Activated T-helper 1 cell treated with anti-CD3 and anti-CD28 coated beads, Interleukin-12 subunit alpha, Interleukin-12 subunit beta, Interleukin-2, Interleukin-4 antibody, amounts not matched to agents 30 ng/mL and 10 ng/mL and 1 ng/mL, durations not matched to agents 14 hours and 24 hours and 36 hours (primary cell): Measurements from ENCODE around the gene MB21D2. TPM values are rescaled to one million over a fixed set of nuclear protein-coding genes. Genes with fewer than 3 reads are reported as not detected.

Experiments
- DNase-seq: peaks from one replicate; pipeline ENCODE4 v3.0.0; 2021; ENCODE audit warnings: low spot score
- H3K27ac Mint-ChIP-seq: one replicate; pipeline ENCODE4 v1.8.0; 2021; ENCODE audit warnings: mild to moderate bottlenecking, mixed read lengths
- H3K27me3 Mint-ChIP-seq: one replicate; pipeline ENCODE4 v1.8.0; 2022; ENCODE audit warnings: mild to moderate bottlenecking, moderate library complexity, mixed read lengths; ENCODE audit not compliant: insufficient read depth
- H3K36me3 Mint-ChIP-seq: one replicate; pipeline ENCODE4 v1.8.0; 2021; ENCODE audit warnings: low read depth, mixed read lengths
- H3K4me1 Mint-ChIP-seq: one replicate; pipeline ENCODE4 v1.8.0; 2021; ENCODE audit warnings: low read depth, mixed read lengths
- H3K4me3 Mint-ChIP-seq: one replicate; pipeline ENCODE4 v1.8.0; 2021; ENCODE audit warnings: mild to moderate bottlenecking, moderate library complexity, mixed read lengths
- H3K9me3 Mint-ChIP-seq: one replicate; pipeline ENCODE4 v1.8.0; 2021; ENCODE audit warnings: mixed read lengths
- intact Hi-C: fragments of 100-400 bp; cut with micrococcal nuclease; formaldehyde crosslinking; loops from one replicate; pipeline ENCODE4 v1.15.1; 2024
- total RNA-seq: library from RNA; stranded (reverse); gene quantifications from 2 replicates; pipeline ENCODE4 v1.2.3, GENCODE V29; 2022

MB21D2 gene
- total RNA-seq, 1 donor from 2014 or later, result 18.0 TPM

- H3K27ac Mint-ChIP-seq, result peak overlapping the region; percentile 43
- peaks cover 11% of the 10 kb centered on the region for H3K9me3 Mint-ChIP-seq
- no peaks in the 10 kb centered on the region for H3K27me3 Mint-ChIP-seq
- H3K4me1 Mint-ChIP-seq, result peaks cover 71% of the 10 kb centered on the region
- no peak overlapping the region for H3K4me3 Mint-ChIP-seq
- DNase-seq, result no peak
- intact Hi-C loops, result no loop called here
- peaks cover 64% of the 10 kb centered on the region for H3K36me3 Mint-ChIP-seq
These were observed 15.1 kb downstream of the MB21D2 start for GRCh38 chr3:192902549-192902948.

GRCh38 chr3:192901435-192901834 is 16.2 kb downstream of the MB21D2 start:
- peaks cover 59% of the 10 kb centered on the region for H3K36me3 Mint-ChIP-seq
- peaks cover 71% of the 10 kb centered on the region for H3K4me1 Mint-ChIP-seq
- H3K27ac Mint-ChIP-seq, result no peak overlapping the region
- H3K4me3 Mint-ChIP-seq, result no peak overlapping the region
- H3K9me3 Mint-ChIP-seq, result peaks cover 11% of the 10 kb centered on the region
- no peak for DNase-seq
- intact Hi-C loops, result no loop called here
- H3K27me3 Mint-ChIP-seq, result no peaks in the 10 kb centered on the region

GRCh38 chr3:192899540-192899982 is 18.1 kb downstream of the MB21D2 start:
- H3K4me1 Mint-ChIP-seq, result peaks cover 74% of the 10 kb centered on the region
- peak overlapping the region; percentile 41 for H3K4me3 Mint-ChIP-seq
- peaks cover 56% of the 10 kb centered on the region for H3K36me3 Mint-ChIP-seq
- H3K27ac Mint-ChIP-seq, result peak overlapping the region; percentile 79
- intact Hi-C loops, result loop anchor here (1.0 to 10.0 kb wide), 7 partner anchors 8 to 1238 kb away; partner anchors contain the start of genes HES1 and MB21D2
- no peaks in the 10 kb centered on the region for H3K27me3 Mint-ChIP-seq
- DNase-seq, result no peak
- peaks cover 11% of the 10 kb centered on the region for H3K9me3 Mint-ChIP-seq

GRCh38 chr3:192897005-192897404 is 20.7 kb downstream of the MB21D2 start:
- Mint-ChIP-seq H3K27me3 (no peaks in the 10 kb centered on the region), H3K4me1 (peaks cover 87% of the 10 kb centered on the region), H3K9me3 (peaks cover 4% of the 10 kb centered on the region), H3K4me3 (peak overlapping the region; percentile 49), H3K36me3 (peaks cover 39% of the 10 kb centered on the region), H3K27ac (peak overlapping the region; percentile 74)
- DNase-seq, result no peak
- intact Hi-C loops, result loop anchor here (5.0 to 10.0 kb wide), 2 partner anchors 1068 to 1240 kb away; partner anchors contain the start of gene HES1

- H3K9me3 Mint-ChIP-seq, result peaks cover 4% of the 10 kb centered on the region
- no peaks in the 10 kb centered on the region for H3K27me3 Mint-ChIP-seq
- H3K27ac Mint-ChIP-seq, result peak overlapping the region; percentile 64
- H3K36me3 Mint-ChIP-seq, result peaks cover 36% of the 10 kb centered on the region
- H3K4me3 Mint-ChIP-seq, result peak overlapping the region; percentile 49
- no peak for DNase-seq
- peaks cover 88% of the 10 kb centered on the region for H3K4me1 Mint-ChIP-seq
- intact Hi-C loops, result loop anchor here (5.0 to 10.0 kb wide), 2 partner anchors 1069 to 1241 kb away; partner anchors contain the start of gene HES1
These were observed 21.4 kb downstream of the MB21D2 start for GRCh38 chr3:192896208-192896607.

GRCh38 chr3:192894676-192895075 is 23.0 kb downstream of the MB21D2 start:
- Mint-ChIP-seq H3K27me3 (no peaks in the 10 kb centered on the region), H3K27ac (peak overlapping the region; percentile 41), H3K4me1 (peaks cover 95% of the 10 kb centered on the region), H3K36me3 (peaks cover 31% of the 10 kb centered on the region), H3K4me3 (peak overlapping the region; percentile 58), H3K9me3 (peaks cover 3% of the 10 kb centered on the region)
- DNase-seq, result no peak
- intact Hi-C loops, result loop anchor here (5.0 to 10.0 kb wide), 2 partner anchors 1070 to 1243 kb away; partner anchors contain the start of gene HES1

GRCh38 chr3:192892981-192893700 is 24.5 kb downstream of the MB21D2 start:
- H3K4me3 Mint-ChIP-seq, result peak overlapping the region; percentile 15
- no peaks in the 10 kb centered on the region for H3K9me3 Mint-ChIP-seq
- peaks cover 95% of the 10 kb centered on the region for H3K4me1 Mint-ChIP-seq
- peak overlapping the region; percentile 88 for H3K27ac Mint-ChIP-seq
- peak; percentile 81 for DNase-seq
- H3K36me3 Mint-ChIP-seq, result peaks cover 26% of the 10 kb centered on the region
- intact Hi-C loops, result loop anchor here (1.0 to 10.0 kb wide), 11 partner anchors 14 to 1072 kb away; partner anchors contain the start of gene OPA1
- H3K27me3 Mint-ChIP-seq, result peaks cover 2% of the 10 kb centered on the region

GRCh38 chr3:192890347-192891335 is 27.0 kb downstream of the MB21D2 start:
- Mint-ChIP-seq H3K27me3 (peaks cover 2% of the 10 kb centered on the region), H3K4me3 (peak overlapping the region; percentile 58), H3K27ac (peak overlapping the region; percentile 68), H3K9me3 (no peaks in the 10 kb centered on the region), H3K4me1 (peaks cover 97% of the 10 kb centered on the region), H3K36me3 (peaks cover 18% of the 10 kb centered on the region)
- intact Hi-C loops, result loop anchor here (10.0 kb wide), 1 partner anchor 1074 kb away; no protein-coding TSS in a partner anchor
- no peak for DNase-seq

GRCh38 chr3:192889679-192890078 is 28.0 kb downstream of the MB21D2 start:
- intact Hi-C loops, result loop anchor here (10.0 kb wide), 1 partner anchor 1075 kb away; no protein-coding TSS in a partner anchor
- Mint-ChIP-seq H3K36me3 (peaks cover 18% of the 10 kb centered on the region), H3K9me3 (no peaks in the 10 kb centered on the region), H3K27ac (no peak overlapping the region), H3K4me1 (peaks cover 97% of the 10 kb centered on the region), H3K4me3 (peak overlapping the region; percentile 5), H3K27me3 (peaks cover 2% of the 10 kb centered on the region)
- no peak for DNase-seq

- H3K4me1 Mint-ChIP-seq, result peaks cover 88% of the 10 kb centered on the region
- H3K9me3 Mint-ChIP-seq, result no peaks in the 10 kb centered on the region
- H3K36me3 Mint-ChIP-seq, result peaks cover 17% of the 10 kb centered on the region
- no peak for DNase-seq
- peaks cover 2% of the 10 kb centered on the region for H3K27me3 Mint-ChIP-seq
- intact Hi-C loops, result no loop called here
- H3K4me3 Mint-ChIP-seq, result peak overlapping the region; percentile 65
- peak overlapping the region; percentile 77 for H3K27ac Mint-ChIP-seq
These were observed 29.5 kb downstream of the MB21D2 start for GRCh38 chr3:192888190-192888589.

- intact Hi-C loops, result loop anchor here (1.0 kb wide), 2 partner anchors 29 to 56 kb away; no protein-coding TSS in a partner anchor
- Mint-ChIP-seq H3K4me1 (peaks cover 83% of the 10 kb centered on the region), H3K27ac (peak overlapping the region; percentile 77), H3K9me3 (no peaks in the 10 kb centered on the region), H3K27me3 (peaks cover 2% of the 10 kb centered on the region), H3K4me3 (peak overlapping the region; percentile 65), H3K36me3 (peaks cover 17% of the 10 kb centered on the region)
- peak; percentile 14 for DNase-seq
These were observed 30.0 kb downstream of the MB21D2 start for GRCh38 chr3:192887701-192888100.

- no peak for DNase-seq
- Mint-ChIP-seq H3K4me3 (peak overlapping the region; percentile 54), H3K4me1 (peaks cover 82% of the 10 kb centered on the region), H3K27ac (peak overlapping the region; percentile 69), H3K36me3 (peaks cover 17% of the 10 kb centered on the region), H3K9me3 (no peaks in the 10 kb centered on the region), H3K27me3 (peaks cover 2% of the 10 kb centered on the region)
- intact Hi-C loops, result loop anchor here (1.0 kb wide), 2 partner anchors 29 to 56 kb away; no protein-coding TSS in a partner anchor
These were observed 30.6 kb downstream of the MB21D2 start for GRCh38 chr3:192887047-192887446.
